KMS-11 (cell line): Measurements from ENCODE around the gene STX16.
"Not testable (repeated sequence)": the region's sequence is repeated elsewhere in the genome, so short reads cannot be mapped to it uniquely, and the experiment has no call there.

ENCODE experiments used
- H2AFZ ChIP-seq: fragments of 200-600 bp; sonication (generic); 2 replicates; pipeline ENCODE4 v1.6.1; 2016; ENCODE audit warnings: antibody characterized with exemption, mixed run types, low read depth
- H3K27ac ChIP-seq: fragments of 200-600 bp; sonication (generic); 2 replicates; pipeline ENCODE4 v1.6.1; 2016; ENCODE audit warnings: mild to moderate bottlenecking, mixed run types
- H3K27me3 ChIP-seq: fragments of 200-600 bp; sonication (generic); 2 replicates; pipeline ENCODE4 v1.6.1; 2017; ENCODE audit warnings: mild to moderate bottlenecking, low read depth, mixed run types, moderate library complexity; ENCODE audit not compliant: insufficient read depth
- H3K36me3 ChIP-seq: fragments of 200-600 bp; sonication (generic); 2 replicates; pipeline ENCODE4 v1.6.1; 2017; ENCODE audit warnings: mild to moderate bottlenecking, mixed run types; ENCODE audit not compliant: insufficient read depth
- H3K4me1 ChIP-seq: fragments of 200-600 bp; sonication (generic); 2 replicates; pipeline ENCODE4 v1.6.1; 2016; ENCODE audit warnings: mild to moderate bottlenecking, low read depth, mixed run types; ENCODE audit not compliant: poor library complexity, severe bottlenecking
- H3K4me2 ChIP-seq: fragments of 200-600 bp; sonication (generic); 2 replicates; pipeline ENCODE4 v1.7.0; 2016; ENCODE audit warnings: mild to moderate bottlenecking, mixed run types
- H3K4me3 ChIP-seq: fragments of 200-600 bp; sonication (generic); IDR thresholded peaks from 2 replicates; pipeline ENCODE4 v1.6.1; 2017; ENCODE audit warnings: low read depth, low read length, mixed read lengths; ENCODE audit not compliant: insufficient read depth
- H3K79me2 ChIP-seq: fragments of 200-600 bp; sonication (generic); 2 replicates; pipeline ENCODE4 v1.6.1; 2016; ENCODE audit warnings: low read depth, mixed run types; ENCODE audit not compliant: insufficient read depth
- H3K9ac ChIP-seq: fragments of 200-600 bp; sonication (generic); 2 replicates; pipeline ENCODE4 v1.6.1; 2016; ENCODE audit warnings: mild to moderate bottlenecking, mixed run types
- H4K20me1 ChIP-seq: fragments of 200-600 bp; sonication (generic); 2 replicates; pipeline ENCODE4 v1.6.1; 2016; ENCODE audit warnings: mild to moderate bottlenecking, mixed run types; ENCODE audit not compliant: insufficient read depth
- TF ChIP-seq, protein P1 (sequence below): fragments of 200-600 bp; sonication (generic); conservative IDR thresholded peaks from 2 replicates; pipeline ENCODE4 v1.6.1; 2017; ENCODE audit warnings: low read depth, mild to moderate bottlenecking, antibody characterized with exemption, low read length, moderate library complexity, mixed read lengths

The STX16 gene

DNA sequence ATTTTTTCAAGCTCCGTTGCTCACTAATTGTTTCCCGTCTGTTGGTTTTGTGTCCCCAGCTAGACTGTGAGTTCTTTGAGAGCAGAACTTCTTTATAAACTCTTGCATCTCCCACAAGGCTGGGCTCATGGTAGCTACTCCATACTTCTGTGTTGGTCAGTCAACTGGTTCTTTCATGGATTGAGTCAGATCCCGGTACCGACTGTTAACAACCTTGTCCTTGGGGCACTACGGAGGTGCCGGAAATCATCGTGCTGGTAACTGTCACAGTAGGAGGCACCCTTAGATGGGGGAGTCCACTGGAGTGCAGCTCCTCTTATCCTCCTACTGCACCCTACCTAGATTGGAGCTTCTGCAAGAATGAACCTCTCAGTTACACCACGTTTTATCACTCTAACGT lies 8.6 kb upstream of the STX16 start:
- H4K20me1 ChIP-seq: no peaks in the 10 kb centered on the region
- no peak overlapping the region for H3K4me2 ChIP-seq
- no peaks in the 10 kb centered on the region for H3K79me2 ChIP-seq
- H2AFZ ChIP-seq: no peak overlapping the region
- H3K9ac ChIP-seq: no peak overlapping the region
- no peaks in the 10 kb centered on the region for H3K36me3 ChIP-seq
- H3K4me3 ChIP-seq: no peak overlapping the region
- H3K4me1 ChIP-seq: no peaks in the 10 kb centered on the region
- peaks cover 42% of the 10 kb centered on the region for H3K27me3 ChIP-seq
- H3K27ac ChIP-seq: no peak overlapping the region
- TF ChIP-seq, protein P1, sequence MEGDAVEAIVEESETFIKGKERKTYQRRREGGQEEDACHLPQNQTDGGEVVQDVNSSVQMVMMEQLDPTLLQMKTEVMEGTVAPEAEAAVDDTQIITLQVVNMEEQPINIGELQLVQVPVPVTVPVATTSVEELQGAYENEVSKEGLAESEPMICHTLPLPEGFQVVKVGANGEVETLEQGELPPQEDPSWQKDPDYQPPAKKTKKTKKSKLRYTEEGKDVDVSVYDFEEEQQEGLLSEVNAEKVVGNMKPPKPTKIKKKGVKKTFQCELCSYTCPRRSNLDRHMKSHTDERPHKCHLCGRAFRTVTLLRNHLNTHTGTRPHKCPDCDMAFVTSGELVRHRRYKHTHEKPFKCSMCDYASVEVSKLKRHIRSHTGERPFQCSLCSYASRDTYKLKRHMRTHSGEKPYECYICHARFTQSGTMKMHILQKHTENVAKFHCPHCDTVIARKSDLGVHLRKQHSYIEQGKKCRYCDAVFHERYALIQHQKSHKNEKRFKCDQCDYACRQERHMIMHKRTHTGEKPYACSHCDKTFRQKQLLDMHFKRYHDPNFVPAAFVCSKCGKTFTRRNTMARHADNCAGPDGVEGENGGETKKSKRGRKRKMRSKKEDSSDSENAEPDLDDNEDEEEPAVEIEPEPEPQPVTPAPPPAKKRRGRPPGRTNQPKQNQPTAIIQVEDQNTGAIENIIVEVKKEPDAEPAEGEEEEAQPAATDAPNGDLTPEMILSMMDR: no peak

DNA sequence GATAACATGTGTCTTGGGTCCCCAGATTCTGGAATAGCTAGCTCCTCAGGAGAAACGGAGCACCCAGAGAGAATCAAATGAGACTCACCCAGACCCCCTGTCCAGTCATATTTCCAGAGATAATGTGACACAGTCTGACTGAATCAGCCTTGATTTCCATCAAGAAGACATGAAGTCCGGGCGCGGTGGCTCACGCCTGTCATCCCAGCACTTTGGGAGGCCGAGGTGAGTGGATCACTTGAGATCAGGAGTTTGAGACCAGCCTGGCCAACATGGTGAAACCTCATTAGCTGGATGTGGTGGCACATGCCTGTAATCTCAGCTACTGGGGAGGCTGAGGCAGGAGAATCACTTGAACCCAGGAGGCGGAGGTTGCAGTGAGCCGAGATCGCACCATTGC lies 8.2 kb upstream of the STX16 start:
- H3K27me3 ChIP-seq: peaks cover 38% of the 10 kb centered on the region
- H3K4me1 ChIP-seq, H3K4me2 ChIP-seq, H4K20me1 ChIP-seq, H2AFZ ChIP-seq, H3K36me3 ChIP-seq, H3K79me2 ChIP-seq, H3K4me3 ChIP-seq, H3K9ac ChIP-seq, H3K27ac ChIP-seq: not testable (repeated sequence)

DNA sequence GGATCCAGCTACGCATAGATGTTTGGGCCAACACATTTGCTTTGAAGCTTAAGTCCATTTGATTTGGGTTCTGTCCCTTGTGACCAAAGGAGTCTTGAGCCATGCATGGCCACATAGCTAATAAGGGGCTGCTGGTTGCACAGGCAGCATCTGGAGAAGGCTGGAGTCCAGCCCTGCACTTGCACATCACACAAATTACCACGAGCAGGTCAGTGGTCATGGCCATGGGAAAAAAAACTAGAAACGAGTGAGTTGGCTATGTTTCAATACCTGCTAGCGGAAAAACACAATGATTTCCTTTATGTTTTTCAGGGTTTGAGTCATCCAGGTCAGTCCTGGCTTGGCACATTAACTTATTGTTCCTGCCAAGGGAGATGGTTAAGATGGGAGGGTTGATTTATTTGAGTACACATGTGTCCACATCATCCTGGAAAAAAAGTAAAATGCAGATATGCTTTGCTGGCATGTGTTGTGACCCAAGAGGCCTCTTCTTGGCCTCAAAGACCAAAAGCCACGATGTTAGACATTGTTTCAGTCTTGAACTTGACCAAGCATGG lies 5.6 kb upstream of the STX16 start:
- Histone ChIP-seq H4K20me1 (no peaks in the 10 kb centered on the region), H3K4me2 (no peak overlapping the region), H2AFZ (no peak overlapping the region), H3K4me3 (no peak overlapping the region), H3K4me1 (no peaks in the 10 kb centered on the region), H3K27ac (no peak overlapping the region), H3K36me3 (no peaks in the 10 kb centered on the region), H3K27me3 (peaks cover 12% of the 10 kb centered on the region; the same call in 1 of the 2 replicates), H3K9ac (no peak overlapping the region), H3K79me2 (no peaks in the 10 kb centered on the region)
- TF ChIP-seq, protein P1: no peak

DNA sequence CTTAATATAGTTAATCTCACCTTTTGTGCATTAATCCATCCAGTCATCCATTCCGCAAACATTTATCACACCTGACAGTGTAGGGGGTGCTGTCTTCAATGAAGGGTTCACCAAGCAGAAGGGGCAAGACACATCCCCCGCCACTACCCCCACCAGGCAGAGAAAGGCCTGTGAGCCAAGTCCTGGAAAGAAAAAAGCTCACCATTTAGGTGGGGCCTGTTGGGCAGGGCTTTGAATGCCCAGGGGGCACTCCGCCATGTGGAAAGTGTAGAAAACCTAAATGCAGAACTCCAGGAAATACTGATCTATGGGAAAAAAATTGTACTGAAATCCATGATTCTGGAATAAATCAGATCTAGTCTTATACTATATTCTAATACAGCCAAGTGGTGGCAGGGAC lies 4.8 kb upstream of the STX16 start:
- Histone ChIP-seq H3K27ac (no peak overlapping the region), H3K4me2 (no peak overlapping the region)

DNA sequence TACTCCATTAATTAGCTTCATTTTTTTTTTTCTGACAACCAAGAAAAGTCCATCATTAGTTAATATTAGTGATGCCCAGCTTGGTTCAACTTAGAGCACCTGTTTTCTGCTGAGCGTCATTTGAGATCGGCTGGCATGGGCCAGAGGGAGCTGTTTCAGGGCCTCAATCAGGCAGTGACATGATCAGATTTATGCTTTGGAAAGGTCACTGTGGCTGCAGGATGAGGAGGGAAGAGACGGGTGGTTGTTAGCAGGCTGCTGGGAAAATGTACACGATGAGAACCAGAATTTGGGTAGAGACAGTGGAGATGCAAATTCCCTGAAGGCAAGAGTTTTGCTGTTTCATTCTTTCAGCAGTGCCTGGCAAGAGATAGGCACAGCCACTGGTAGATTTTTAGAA lies 4.4 kb upstream of the STX16 start:
- Histone ChIP-seq H3K9ac (no peak overlapping the region), H3K4me3 (no peak overlapping the region), H3K36me3 (no peaks in the 10 kb centered on the region), H3K27ac (no peak overlapping the region), H3K4me1 (no peaks in the 10 kb centered on the region), H3K4me2 (no peak overlapping the region), H2AFZ (no peak overlapping the region), H3K79me2 (peaks cover 8% of the 10 kb centered on the region), H4K20me1 (no peaks in the 10 kb centered on the region), H3K27me3 (no peaks in the 10 kb centered on the region; the same call in 1 of the 2 replicates)
- TF ChIP-seq, protein P1: no peak

More for the DNA sequence above, 4.8 kb upstream of the STX16 start:
- peaks cover 4% of the 10 kb centered on the region; the same call in 1 of the 2 replicates for H3K27me3 ChIP-seq
- no peaks in the 10 kb centered on the region for H4K20me1 ChIP-seq
- H3K79me2 ChIP-seq: peaks cover 3% of the 10 kb centered on the region
- H3K36me3 ChIP-seq: no peaks in the 10 kb centered on the region
- no peak overlapping the region for H3K4me3 ChIP-seq
- no peak overlapping the region for H2AFZ ChIP-seq
- TF ChIP-seq, protein P1: no peak
- H3K9ac ChIP-seq: no peak overlapping the region
- no peaks in the 10 kb centered on the region for H3K4me1 ChIP-seq
